GM23248 (cell line): ENCODE measurements around the gene DST. TPM values are rescaled to one million over a fixed set of nuclear protein-coding genes. Genes with fewer than 3 reads are reported as not detected.

ENCODE experiments used
- DNase-seq: peaks from one replicate; pipeline ENCODE4 v3.0.0-alpha.2; 2015
- H2AFZ ChIP-seq: fragments of 200-600 bp; sonication (generic); 2 replicates; pipeline ENCODE4 v1.6.1; 2016; ENCODE audit warnings: antibody characterized with exemption
- H3F3A ChIP-seq: fragments of 200-600 bp; sonication (generic); 2 replicates; pipeline ENCODE4 v1.6.1; 2016; ENCODE audit warnings: mild to moderate bottlenecking, antibody characterized with exemption, mixed run types; ENCODE audit not compliant: insufficient read depth
- H3K27ac ChIP-seq: fragments of 200-600 bp; sonication (generic); 2 replicates; pipeline ENCODE4 v1.5.1; 2016; ENCODE audit warnings: mild to moderate bottlenecking
- H3K27me3 ChIP-seq: fragments of 200-600 bp; sonication (generic); replicated peaks from 2 replicates; pipeline ENCODE4 v1.6.1; 2016; ENCODE audit warnings: mild to moderate bottlenecking; ENCODE audit not compliant: insufficient read depth
- H3K36me3 ChIP-seq: fragments of 200-600 bp; sonication (generic); 2 replicates; pipeline ENCODE4 v1.6.1; 2016; ENCODE audit warnings: low read depth, mild to moderate bottlenecking
- H3K4me1 ChIP-seq: fragments of 200-600 bp; sonication (generic); 2 replicates; pipeline ENCODE4 v1.6.1; 2016; ENCODE audit warnings: mild to moderate bottlenecking; ENCODE audit not compliant: insufficient read depth
- H3K4me2 ChIP-seq: fragments of 200-600 bp; sonication (generic); one replicate; pipeline ENCODE4 v1.6.1; 2016; ENCODE audit warnings: mild to moderate bottlenecking; ENCODE audit not compliant: unreplicated experiment
- H3K4me3 ChIP-seq: fragments of 200-600 bp; sonication (generic); 2 replicates; pipeline ENCODE4 v1.5.1; 2016; ENCODE audit warnings: mild to moderate bottlenecking
- H3K79me2 ChIP-seq: fragments of 200-600 bp; sonication (generic); 2 replicates; pipeline ENCODE4 v1.6.1; 2016; ENCODE audit warnings: mild to moderate bottlenecking; ENCODE audit not compliant: insufficient read depth
- H3K9ac ChIP-seq: fragments of 200-600 bp; sonication (generic); 2 replicates; pipeline ENCODE4 v1.6.1; 2016; ENCODE audit warnings: mild to moderate bottlenecking
- H3K9me2 ChIP-seq: fragments of 200-600 bp; sonication (generic); 2 replicates; pipeline ENCODE4 v1.6.1; 2016; ENCODE audit warnings: mixed run types, mild to moderate bottlenecking, moderate library complexity; ENCODE audit not compliant: insufficient read depth
- H3K9me3 ChIP-seq: fragments of 200-600 bp; sonication (generic); one replicate; pipeline ENCODE4 v1.6.1; 2017; ENCODE audit warnings: low read depth
- H4K20me1 ChIP-seq: fragments of 200-600 bp; sonication (generic); 2 replicates; pipeline ENCODE4 v1.6.0; 2016; ENCODE audit not compliant: insufficient read depth
- EZH2 ChIP-seq: fragments of 200-600 bp; sonication (generic); IDR thresholded peaks from 2 replicates; pipeline ENCODE4 v1.6.1; 2018; ENCODE audit warnings: antibody characterized with exemption, mild to moderate bottlenecking; ENCODE audit not compliant: insufficient read depth, poor library complexity, severe bottlenecking
- EZH2phosphoT487 ChIP-seq: fragments of 200-600 bp; sonication (generic); IDR thresholded peaks from 2 replicates; pipeline ENCODE4 v1.6.1; 2018; ENCODE audit warnings: antibody characterized with exemption, moderate library complexity, mild to moderate bottlenecking, low read depth; ENCODE audit not compliant: insufficient read depth
- WGBS, 2 experiments: methylation state at CpG; one replicate each; pipeline ENCODE4 v1.1.6; 2015 to 2017; ENCODE audit warnings: low lambda C conversion rate in 2 of 2, low coverage in 1 of 2; ENCODE audit errors: missing lambda C conversion rate in 2 of 2; 5-methylcytosine and 5-hydroxymethylcytosine counted together
- in situ Hi-C: fragments of 300-500 bp; cut with MboI; formaldehyde crosslinking; loops from 2 replicates; pipeline ENCODE4 v1.15.0; 2020
- polyA plus RNA-seq: library from polyadenylated mRNA; unstranded; fragments of >200 nt; fragmentation: Nextera tagmentation; extraction: Ambion mirVana; gene quantifications from 2 replicates; pipeline ENCODE4 v1.2.1, GENCODE V29; 2016
- total RNA-seq: library from RNA; depleted of rRNA; stranded (reverse); fragments of >200 nt; shearing (Covaris generic); gene quantifications from 2 replicates; pipeline ENCODE4 v1.2.3, GENCODE V29; 2014

DST gene
- total and polyA plus RNA-seq, 2 experiments from 2014 or later, result 181 to 322 TPM

DNA sequence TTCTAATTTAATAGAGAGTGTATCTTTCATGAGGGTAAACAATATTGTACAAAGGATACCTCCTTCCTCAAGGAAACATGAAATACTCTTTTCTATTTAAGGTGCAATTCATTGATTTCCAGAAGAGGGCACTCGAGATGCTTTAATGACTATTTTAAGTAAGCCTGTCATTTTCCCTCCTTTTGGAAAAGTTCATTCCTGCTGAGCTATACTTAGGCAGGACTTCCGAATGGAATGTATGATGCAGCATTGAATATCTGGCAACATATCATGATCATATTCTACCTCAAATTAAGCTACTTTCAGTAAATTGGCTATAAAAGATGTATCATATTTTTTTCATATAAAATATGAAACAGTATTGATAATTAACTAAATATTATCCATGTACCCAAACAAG, 5.0 kb downstream of the DST start:
- Histone ChIP-seq H3K27ac (no peak overlapping the region), H4K20me1 (no peaks in the 10 kb centered on the region), H3K9me3 (no peaks in the 10 kb centered on the region), H3K9me2 (no peaks in the 10 kb centered on the region), H3K9ac (no peak overlapping the region), H3F3A (peaks cover 70% of the 10 kb centered on the region), H3K27me3 (no peaks in the 10 kb centered on the region), H3K4me3 (no peak overlapping the region), H3K4me2 (no peak overlapping the region), H3K36me3 (peaks cover 71% of the 10 kb centered on the region), H3K79me2 (peaks cover 80% of the 10 kb centered on the region), H2AFZ (no peak overlapping the region), H3K4me1 (peaks cover 22% of the 10 kb centered on the region)
- in situ Hi-C loops, result loop anchor here (25.0 kb wide), 1 partner anchor 675 kb away; the partner anchor contains the start of gene PRIM2
- DNase-seq, result peak; percentile 79
- TF ChIP-seq EZH2 (no peak), EZH2phosphoT487 (no peak)
- WGBS, 2 experiments, result 0% methylated on average over 2 of the region's 2 CpGs

DNA sequence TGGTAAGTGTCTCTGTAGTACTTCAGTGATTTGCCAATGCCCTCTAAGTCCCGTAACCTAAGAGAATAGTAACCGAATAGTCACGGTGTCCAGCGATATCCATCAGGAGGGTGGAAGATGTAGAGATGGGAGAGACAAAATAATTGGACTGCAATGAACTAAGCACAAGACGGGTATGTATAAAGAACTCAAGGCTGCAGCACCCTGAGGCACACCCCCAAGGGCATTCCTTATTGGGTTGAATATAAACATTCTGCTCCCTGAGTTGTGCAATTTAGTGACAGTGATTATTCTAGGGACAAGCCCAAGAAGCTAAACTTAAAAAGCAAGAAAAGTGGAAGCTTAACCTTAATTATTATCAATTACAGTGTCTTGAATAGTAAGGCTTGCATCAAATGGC, 14.6 kb downstream of the DST start:
- Histone ChIP-seq H3F3A (peaks cover 67% of the 10 kb centered on the region), H3K79me2 (peaks cover 84% of the 10 kb centered on the region), H2AFZ (no peak overlapping the region), H3K9ac (no peak overlapping the region), H3K36me3 (peaks cover 96% of the 10 kb centered on the region), H3K9me3 (no peaks in the 10 kb centered on the region), H3K4me3 (no peak overlapping the region), H3K27me3 (no peaks in the 10 kb centered on the region), H3K4me1 (peaks cover 9% of the 10 kb centered on the region), H3K4me2 (no peak overlapping the region), H3K9me2 (no peaks in the 10 kb centered on the region), H3K27ac (no peak overlapping the region), H4K20me1 (no peaks in the 10 kb centered on the region)
- no peak for TF ChIP-seq EZH2
- no peak for DNase-seq
- 97 to 99% methylated on average over 5 of the region's 5 CpGs for WGBS, 2 experiments
- in situ Hi-C loops, result loop anchor here (25.0 kb wide), 1 partner anchor 684 kb away; the partner anchor contains the start of gene PRIM2

DNA sequence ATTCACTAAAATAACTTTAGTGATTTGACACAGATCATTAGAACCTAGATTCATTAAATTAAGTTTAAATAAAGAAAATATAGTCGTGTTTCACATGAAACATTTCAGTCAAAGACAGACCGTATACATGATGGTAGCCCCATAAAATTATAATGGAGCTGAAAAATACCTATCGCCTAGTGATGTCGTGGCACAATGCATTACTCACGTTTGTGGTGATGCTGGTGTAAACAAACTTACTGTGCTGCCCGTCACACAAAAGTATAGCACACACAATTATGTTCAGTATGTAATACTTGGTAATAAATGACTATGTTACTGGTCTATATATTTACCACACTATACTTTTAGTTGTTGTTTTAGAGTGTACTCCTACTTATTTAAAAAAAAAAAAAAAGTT, 17.3 kb downstream of the DST start:
- Histone ChIP-seq H3K9me3 (no peaks in the 10 kb centered on the region), H3F3A (peaks cover 79% of the 10 kb centered on the region), H3K27me3 (no peaks in the 10 kb centered on the region), H3K27ac (no peak overlapping the region), H3K4me1 (peaks cover 9% of the 10 kb centered on the region), H3K9ac (no peak overlapping the region), H3K36me3 (peaks cover 97% of the 10 kb centered on the region), H3K9me2 (no peaks in the 10 kb centered on the region), H2AFZ (no peak overlapping the region), H3K79me2 (peaks cover 76% of the 10 kb centered on the region), H3K4me2 (no peak overlapping the region), H3K4me3 (no peak overlapping the region), H4K20me1 (no peaks in the 10 kb centered on the region)
- no peak for DNase-seq
- 84 to 88% methylated on average over 6 of the region's 6 CpGs for WGBS, 2 experiments
- no peak for TF ChIP-seq EZH2
- TF ChIP-seq EZH2phosphoT487, result no peak
- in situ Hi-C loops, result loop anchor here (25.0 kb wide), 1 partner anchor 687 kb away; the partner anchor contains the start of gene PRIM2

DNA sequence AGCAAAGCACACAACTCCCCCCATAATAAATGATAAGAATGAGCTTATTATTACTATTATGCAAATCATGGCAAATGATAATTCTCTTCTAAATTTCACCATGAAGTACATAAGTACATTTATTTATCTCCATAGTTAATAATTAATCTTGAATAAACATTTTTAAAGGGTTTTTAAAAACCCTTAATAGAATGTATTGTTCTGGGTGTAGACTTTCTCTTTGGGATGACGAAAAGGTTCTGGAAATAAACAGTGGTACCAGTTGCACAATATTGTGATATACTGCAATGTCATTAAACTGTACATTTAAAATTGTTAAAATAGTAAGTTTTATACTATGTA, 18.0 kb downstream of the DST start:
- Histone ChIP-seq H2AFZ (no peak overlapping the region), H3K4me2 (no peak overlapping the region), H3K27me3 (no peaks in the 10 kb centered on the region), H3K79me2 (peaks cover 70% of the 10 kb centered on the region), H4K20me1 (no peaks in the 10 kb centered on the region), H3K4me1 (peaks cover 9% of the 10 kb centered on the region), H3K9me2 (no peaks in the 10 kb centered on the region), H3K9me3 (no peaks in the 10 kb centered on the region), H3F3A (peaks cover 80% of the 10 kb centered on the region), H3K36me3 (peaks cover 97% of the 10 kb centered on the region), H3K4me3 (no peak overlapping the region), H3K27ac (peak overlapping the region; percentile 30), H3K9ac (no peak overlapping the region)
- in situ Hi-C loops, result loop anchor here (25.0 kb wide), 1 partner anchor 688 kb away; the partner anchor contains the start of gene PRIM2
- 97 to 98% methylated on average over 1 of the region's 1 CpG for WGBS, 2 experiments
- no peak for DNase-seq
- no peak for TF ChIP-seq EZH2
- no peak for TF ChIP-seq EZH2phosphoT487

DNA sequence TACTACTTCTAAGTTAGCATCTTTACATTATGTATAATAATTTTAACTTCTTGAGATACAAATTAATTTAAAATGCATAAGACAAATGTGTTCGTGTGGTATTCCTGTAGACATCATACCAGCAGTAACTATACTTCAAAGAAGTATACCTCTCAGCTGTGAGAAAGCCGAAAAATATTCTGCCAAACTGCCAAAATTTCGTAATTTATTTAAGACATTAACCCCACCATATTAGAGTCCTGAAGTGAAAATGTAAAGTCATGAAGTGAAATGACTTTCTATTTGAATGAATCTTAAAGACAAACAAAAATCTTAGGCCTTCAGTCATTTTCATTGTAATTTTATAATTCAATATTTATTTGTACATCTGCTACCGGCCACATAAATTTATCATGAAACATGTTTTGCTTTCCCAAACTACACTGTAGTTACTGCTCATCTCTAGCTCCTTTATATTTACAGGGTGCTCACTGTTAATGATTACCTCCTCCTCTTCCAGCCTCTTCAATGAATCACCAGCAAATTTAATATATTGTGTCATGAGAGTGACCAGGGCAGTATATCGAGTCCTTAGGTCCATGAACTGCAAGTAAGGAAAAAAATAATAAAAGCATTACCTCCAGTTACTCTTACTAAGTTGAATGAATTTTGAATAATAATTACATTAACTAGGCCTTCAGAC, 18.5 kb downstream of the DST start:
- Histone ChIP-seq H3K9ac (no peak overlapping the region), H2AFZ (no peak overlapping the region), H3K27ac (peak overlapping the region; percentile 30), H3K4me2 (peak overlapping the region; percentile 14), H3K9me2 (no peaks in the 10 kb centered on the region), H3K9me3 (no peaks in the 10 kb centered on the region), H3K79me2 (peaks cover 65% of the 10 kb centered on the region), H3F3A (peaks cover 80% of the 10 kb centered on the region), H3K4me3 (no peak overlapping the region), H3K27me3 (no peaks in the 10 kb centered on the region), H3K4me1 (peaks cover 9% of the 10 kb centered on the region), H4K20me1 (no peaks in the 10 kb centered on the region), H3K36me3 (peaks cover 97% of the 10 kb centered on the region)
- in situ Hi-C loops, result no loop called here
- no peak for TF ChIP-seq EZH2
- TF ChIP-seq EZH2phosphoT487, result no peak
- DNase-seq, result peak; percentile 51
- WGBS, 2 experiments, result 67 to 69% methylated on average over 5 of the region's 5 CpGs
